ENCODE results near the gene SRC.

DNA sequence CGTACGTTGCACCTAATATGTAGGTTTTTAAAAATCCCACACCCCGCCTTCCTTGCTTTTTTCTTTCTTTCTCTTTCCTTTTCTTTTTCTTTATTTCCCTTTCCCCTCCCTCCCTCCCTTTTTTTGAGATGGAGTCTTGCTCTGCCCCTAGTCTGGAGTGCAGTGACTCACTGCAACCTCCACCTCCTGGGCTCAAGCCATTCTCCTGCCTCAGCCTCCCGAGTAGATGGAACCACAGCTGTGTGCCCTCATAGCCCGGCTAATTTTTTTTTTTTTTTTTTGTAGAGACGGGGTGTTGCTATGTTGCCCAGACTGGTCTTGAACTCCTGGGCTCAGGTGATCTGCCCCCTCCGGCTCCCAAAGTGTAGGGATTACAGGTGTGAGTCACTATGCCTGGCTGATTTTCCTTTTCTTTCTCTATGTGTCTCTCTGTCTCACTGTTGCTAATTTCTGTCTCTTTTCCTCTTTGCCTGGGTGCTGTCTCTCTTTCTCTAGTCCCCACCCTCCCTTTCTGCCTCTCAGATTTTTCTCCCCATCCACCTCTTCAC, 61.2 kb downstream of the SRC start:
- TF ChIP-seq TARDBP (IDR thresholded peaks at IDR 0.05) (no peak), BHLHE40 (IDR thresholded peaks at IDR 0.05; ENCODE audit: borderline replicate concordance) (no peak), SP1 (IDR thresholded peaks at IDR 0.05) (no peak), LEF1 (IDR thresholded peaks at IDR 0.05; ENCODE audit: borderline replicate concordance) (no peak), FOXA1 (IDR thresholded peaks at IDR 0.05) (no peak), FOXM1 (IDR thresholded peaks at IDR 0.05; ENCODE audit: borderline replicate concordance) (no peak), ELF4 (IDR thresholded peaks at IDR 0.05) (no peak)
